Liver (tissue), 3 donors: ENCODE measurements around the gene SIK2.

ENCODE experiments used
- CTCF ChIP-seq: fragments of 150-350 bp; IDR thresholded peaks from 2 replicates; pipeline ENCODE4 v1.5.1; 2017; ENCODE audit warnings: improper control_type of control experiment, low read depth, low read length; ENCODE audit not compliant: missing input control
- GABPA ChIP-seq, 2 donors: IDR thresholded peaks in 1 of 2; conservative IDR thresholded peaks in 1 of 2; 2 replicates each; pipeline ENCODE4 v1.6.1; 2016; ENCODE audit warnings: antibody characterized with exemption in 2 of 2, mild to moderate bottlenecking in 1 of 2, moderate library complexity in 1 of 2
- HNF4A ChIP-seq, 2 donors: conservative IDR thresholded peaks; 2 replicates each; pipeline ENCODE4 v1.6.1; 2016; ENCODE audit warnings: antibody characterized with exemption in 2 of 2, mild to moderate bottlenecking in 2 of 2
- MAX ChIP-seq: IDR thresholded peaks from 2 replicates; pipeline ENCODE4 v1.6.1; 2016; ENCODE audit warnings: antibody characterized with exemption
- REST ChIP-seq: IDR thresholded peaks from 2 replicates; pipeline ENCODE4 v1.6.1; 2016; ENCODE audit warnings: antibody characterized with exemption, mild to moderate bottlenecking
- RXRA ChIP-seq, 2 donors: IDR thresholded peaks; 2 replicates each; pipeline ENCODE4 v1.6.1; 2017 to 2018; ENCODE audit warnings: antibody characterized with exemption in 2 of 2, mild to moderate bottlenecking in 1 of 2
- TAF1 ChIP-seq: conservative IDR thresholded peaks from 2 replicates; pipeline ENCODE4 v1.6.1; 2016; ENCODE audit warnings: antibody characterized with exemption, mild to moderate bottlenecking
- YY1 ChIP-seq: IDR thresholded peaks from 2 replicates; pipeline ENCODE4 v1.6.1; 2016; ENCODE audit warnings: antibody characterized with exemption, mild to moderate bottlenecking
- donor health status: healthy.
- donor health status: healthy.

- TF ChIP-seq CTCF, result no peak
- no peak for TF ChIP-seq GABPA (IDR thresholded peaks at IDR 0.05 in 1 of 2, conservative IDR thresholded peaks at IDR 0.05 in 1 of 2)
- TF ChIP-seq HNF4A (conservative IDR thresholded peaks at IDR 0.05), result peak in 1 of 2 donors; percentile 9
- TF ChIP-seq REST, result no peak
- peak; percentile 22 to 37 for TF ChIP-seq RXRA (IDR thresholded peaks at IDR 0.05)
- TF ChIP-seq YY1, result peak; percentile 30
- no peak for TF ChIP-seq TAF1
- no peak for TF ChIP-seq MAX
Observed at GRCh38 chr11:111573821-111574249, 28.4 kb upstream of the SIK2 start.
